GM18951 (cell line): ENCODE data around the gene CCDC92.

ENCODE experiments used
- POLR2A ChIP-seq: IDR thresholded peaks from 4 replicates; pipeline ENCODE4 v1.6.1; 2011; ENCODE audit warnings: mild to moderate bottlenecking; ENCODE audit not compliant: insufficient read length, insufficient read depth; ENCODE audit errors: extremely low read depth
- in situ Hi-C: fragments of 300-500 bp; cut with MboI; formaldehyde crosslinking; loops from one replicate; pipeline ENCODE4 v1.12.0; 2022; ENCODE audit warnings: low sequenced_read_pairs, mixed read lengths, inconsistent platforms; ENCODE audit not compliant: unreplicated experiment

Gene CCDC92

DNA sequence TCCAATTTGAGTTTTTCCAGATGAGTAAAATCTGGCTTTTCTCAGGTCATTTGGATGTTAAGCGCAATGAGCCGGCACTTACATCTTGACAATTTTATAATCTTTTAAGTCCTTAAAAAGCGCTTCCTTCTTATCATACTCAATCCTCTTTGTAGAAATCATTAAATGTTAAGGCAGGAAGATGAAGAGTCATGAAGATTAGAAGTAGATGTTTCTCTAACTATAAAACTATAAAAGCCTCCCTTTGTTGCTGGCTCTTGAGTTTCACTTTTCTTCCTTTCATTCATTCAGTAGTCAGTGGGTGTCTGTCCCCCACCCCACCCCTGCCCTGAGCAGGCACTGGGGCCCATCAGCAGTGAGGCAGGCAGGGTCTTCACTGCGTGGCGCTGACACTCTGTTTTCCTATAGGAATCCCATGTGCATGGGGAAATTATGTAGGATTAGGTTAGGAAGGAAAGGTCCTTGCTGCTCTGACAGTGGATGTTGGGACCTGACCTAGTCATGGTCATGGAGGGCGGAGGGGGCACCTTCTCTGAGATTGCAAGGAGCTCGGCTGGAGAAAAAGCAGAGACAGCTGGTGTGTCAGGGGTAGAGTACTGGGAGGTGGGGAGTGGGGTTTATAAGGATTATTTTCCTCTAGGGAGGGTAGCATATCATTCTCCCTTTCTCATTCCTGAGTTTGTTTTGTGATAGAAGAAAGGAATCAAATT lies 65.8 kb downstream of the CCDC92 start:
- in situ Hi-C loops, result no loop called here

DNA sequence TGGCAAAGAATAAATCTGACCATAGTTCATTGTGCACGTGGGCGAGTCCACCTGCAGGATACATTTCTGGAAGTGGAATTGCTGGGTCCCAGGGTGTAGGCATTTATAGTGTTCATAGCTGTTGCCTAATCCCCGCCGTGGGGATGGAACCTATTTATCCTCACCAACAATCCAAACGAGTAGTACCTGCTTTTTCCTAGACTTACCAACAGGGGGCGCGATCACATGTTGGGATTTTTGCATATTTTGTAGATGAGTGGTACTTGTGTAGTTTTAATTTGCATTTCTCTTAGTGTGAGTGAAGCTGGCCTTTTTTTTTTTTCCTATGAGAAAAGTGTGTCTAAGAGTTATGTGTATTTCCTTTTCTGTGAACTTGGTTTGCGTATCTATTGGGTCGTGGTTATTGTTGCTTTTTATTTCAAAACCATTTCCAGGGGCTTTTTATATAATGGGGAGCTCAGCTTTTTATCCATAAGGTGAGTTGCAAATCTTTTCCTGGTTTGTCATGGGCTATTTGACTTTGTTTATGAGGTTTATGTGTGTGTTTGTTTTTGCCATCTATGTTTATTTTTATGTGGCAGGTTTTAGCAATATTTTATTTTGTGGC lies 67.2 kb downstream of the CCDC92 start:
- TF ChIP-seq POLR2A, result no peak
- in situ Hi-C loops, result no loop called here

More for the DNA sequence above, 65.8 kb downstream of the CCDC92 start:
- no peak for TF ChIP-seq POLR2A

DNA sequence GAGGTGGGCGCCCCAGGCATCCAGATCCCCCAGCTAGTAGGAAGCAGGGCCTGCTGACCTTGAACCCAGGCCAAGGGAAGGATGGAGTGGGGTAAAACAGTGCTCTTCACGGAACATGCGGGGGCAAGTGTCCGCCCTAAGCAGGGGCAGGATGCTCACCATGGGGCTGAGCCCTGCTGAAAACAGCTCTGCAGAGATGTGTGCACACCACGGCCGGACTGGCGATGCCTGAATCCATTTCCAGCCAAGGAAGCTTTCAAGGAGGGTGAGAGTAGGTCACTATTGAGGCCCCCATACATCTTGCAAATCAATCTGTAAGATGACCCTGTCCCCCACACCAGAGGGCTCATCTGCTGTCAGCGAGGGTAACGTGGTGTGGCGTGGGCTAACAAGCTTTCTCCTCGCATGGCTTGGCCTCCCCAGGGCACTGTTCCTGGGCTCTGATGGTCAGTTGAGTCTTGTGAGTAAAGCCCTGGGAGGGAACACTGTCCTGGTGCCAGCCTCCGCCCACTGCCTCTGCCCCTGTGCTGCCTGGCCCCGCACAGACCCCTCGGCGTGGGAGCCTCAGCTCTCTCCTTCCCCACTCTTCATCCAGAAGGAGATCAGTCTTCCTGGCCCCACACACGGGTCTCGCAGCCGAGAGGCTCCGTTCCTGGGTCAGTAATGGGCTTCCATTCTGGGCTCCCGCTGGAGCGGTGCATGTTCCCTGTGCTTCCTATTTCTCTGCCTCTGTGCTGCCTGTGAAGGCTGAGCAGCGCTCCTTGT lies 69.1 kb downstream of the CCDC92 start:
- in situ Hi-C loops, result no loop called here
- TF ChIP-seq POLR2A, result no peak

DNA sequence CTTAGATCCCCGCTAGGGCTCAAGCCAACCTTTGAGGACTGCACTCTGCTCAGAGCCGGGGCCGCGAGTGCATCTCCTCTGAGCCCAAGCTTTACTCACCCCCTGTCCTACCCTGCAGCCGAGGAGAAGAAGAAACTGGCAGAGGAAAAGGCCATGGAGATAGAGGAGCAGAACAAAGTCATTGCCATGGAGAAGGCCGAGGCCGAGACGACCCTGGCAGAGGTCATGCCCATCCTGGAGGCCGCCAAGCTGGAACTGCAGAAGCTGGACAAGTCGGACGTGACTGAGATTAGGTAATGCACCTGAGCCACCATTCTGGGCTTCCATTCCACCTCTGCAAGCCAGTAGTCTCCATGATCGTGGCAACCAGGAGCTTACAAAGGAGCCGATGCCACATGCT lies 69.8 kb downstream of the CCDC92 start:
- in situ Hi-C loops, result no loop called here
- TF ChIP-seq POLR2A, result no peak

DNA sequence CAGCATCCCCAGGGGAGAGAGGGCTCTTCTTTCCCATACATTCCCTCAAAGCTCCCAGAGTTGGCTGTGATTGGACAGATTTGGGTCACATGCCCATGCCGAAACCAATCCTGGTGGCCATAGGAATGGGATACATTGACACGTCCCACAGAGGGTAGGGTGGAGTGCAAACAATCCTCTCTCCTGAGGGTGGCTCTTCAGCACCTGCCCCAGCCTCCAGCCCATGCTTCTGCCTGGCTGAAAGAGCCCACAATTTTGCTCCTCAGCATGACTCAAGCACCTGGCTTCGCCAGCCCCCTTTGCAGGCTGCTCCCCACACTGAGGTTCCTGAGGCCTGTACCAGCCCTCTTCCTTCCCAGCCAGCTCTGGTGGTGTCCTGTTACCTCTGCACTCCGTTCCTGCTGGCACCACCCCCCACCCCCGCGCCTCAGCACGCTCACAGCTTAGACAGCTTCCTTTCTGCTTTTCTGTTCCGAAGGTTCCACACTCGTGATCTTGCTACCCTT lies 71.7 kb downstream of the CCDC92 start:
- TF ChIP-seq POLR2A, result no peak
- in situ Hi-C loops, result no loop called here

DNA sequence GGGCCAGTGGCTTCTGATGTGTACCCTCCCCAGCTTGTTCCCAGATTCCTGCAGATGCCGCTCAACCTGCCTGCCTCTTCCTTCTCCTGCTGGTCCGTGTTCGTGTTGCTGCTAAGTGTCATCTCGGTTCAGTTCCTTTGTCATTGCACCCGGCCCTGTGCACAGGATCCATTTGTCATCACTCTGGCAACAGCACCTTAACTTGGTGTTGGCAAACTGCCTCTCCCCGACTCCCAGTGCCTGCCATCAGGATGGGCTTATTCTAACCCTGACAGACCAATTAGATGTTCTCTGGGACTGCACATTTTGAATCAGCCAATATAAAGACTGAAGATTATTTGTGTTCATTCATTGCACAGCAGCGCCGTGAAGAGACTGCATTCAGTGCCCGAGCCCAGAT lies 73.3 kb downstream of the CCDC92 start:
- TF ChIP-seq POLR2A, result no peak
- in situ Hi-C loops, result no loop called here

DNA sequence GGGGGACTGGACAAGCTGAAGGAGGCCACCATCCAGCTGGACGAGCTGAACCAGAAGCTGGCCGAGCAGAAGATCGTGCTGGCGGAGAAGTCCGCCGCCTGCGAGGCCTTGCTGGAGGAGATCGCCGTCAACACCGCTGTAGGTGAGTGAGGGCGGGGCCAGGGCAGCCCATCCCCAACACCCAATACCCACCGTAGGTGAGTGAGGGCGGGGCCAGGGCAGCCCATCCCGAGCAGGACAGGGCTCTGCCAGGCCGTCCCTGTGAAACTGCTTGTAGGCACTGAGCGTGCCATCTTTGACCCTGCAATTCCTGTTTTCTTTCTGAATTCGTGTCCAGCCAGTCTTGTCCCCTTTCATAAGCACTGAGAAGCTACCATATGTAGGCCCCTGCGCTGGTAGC lies 74.0 kb downstream of the CCDC92 start:
- TF ChIP-seq POLR2A, result no peak
- in situ Hi-C loops, result no loop called here

DNA sequence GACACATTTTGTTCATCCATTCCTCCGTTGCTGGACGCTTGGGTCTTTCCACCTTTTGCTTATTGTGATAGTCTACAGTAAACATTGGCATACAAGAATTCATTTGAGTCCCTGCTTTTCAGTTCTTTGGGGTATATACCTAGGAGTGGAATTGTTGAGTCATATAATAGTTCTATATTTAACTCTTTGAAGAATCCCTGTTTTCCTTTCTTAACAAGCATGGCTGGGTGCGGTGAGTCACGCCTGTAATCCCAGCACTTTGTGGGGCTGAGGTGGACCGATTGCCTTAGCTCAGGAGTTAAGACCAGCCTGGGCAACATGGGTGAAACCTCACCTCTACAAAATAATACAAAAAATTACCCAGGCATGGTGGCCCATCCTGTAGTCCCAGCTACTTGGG lies 75.4 kb downstream of the CCDC92 start:
- in situ Hi-C loops, result no loop called here

DNA sequence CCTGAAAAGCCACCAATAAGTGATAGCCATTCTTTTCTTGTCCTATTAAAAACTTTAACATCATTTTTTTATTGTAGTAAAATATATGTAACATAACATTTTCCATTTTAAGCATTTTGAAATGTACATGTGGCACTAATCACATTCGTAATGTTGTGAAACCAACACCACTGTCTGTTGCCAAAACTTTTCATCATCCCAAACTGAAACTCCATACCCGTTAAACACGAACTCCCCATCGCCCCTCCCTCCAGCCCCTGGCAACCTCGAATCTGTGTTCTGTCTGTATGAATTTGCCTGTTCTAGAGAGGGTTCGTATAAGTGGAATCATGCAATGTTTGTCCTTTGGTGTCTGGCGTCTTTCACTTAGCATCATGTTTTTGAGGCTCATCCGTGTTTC lies 75.9 kb downstream of the CCDC92 start:
- no peak for TF ChIP-seq POLR2A
- in situ Hi-C loops, result no loop called here

More for the DNA sequence above, 75.4 kb downstream of the CCDC92 start:
- no peak for TF ChIP-seq POLR2A

DNA sequence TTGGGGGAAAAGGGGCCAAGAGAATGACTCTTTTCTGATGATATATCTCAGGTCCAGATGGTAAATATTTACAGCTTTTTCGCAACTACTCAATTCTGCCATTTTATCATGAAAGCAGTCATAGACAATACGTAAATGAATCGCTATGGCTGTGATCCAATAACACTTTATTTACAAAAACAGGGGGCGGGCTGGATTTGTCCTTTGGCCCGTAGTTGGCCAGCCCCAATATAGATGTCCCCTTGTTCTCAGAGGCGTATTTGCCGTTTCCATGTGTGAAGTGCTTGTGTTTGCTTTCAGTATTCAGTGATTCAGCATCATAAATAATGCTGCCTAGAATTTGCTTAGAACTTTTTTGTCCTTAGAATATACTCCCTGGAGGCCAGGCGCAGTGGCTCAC lies 77.2 kb downstream of the CCDC92 start:
- in situ Hi-C loops, result no loop called here
- no peak for TF ChIP-seq POLR2A

DNA sequence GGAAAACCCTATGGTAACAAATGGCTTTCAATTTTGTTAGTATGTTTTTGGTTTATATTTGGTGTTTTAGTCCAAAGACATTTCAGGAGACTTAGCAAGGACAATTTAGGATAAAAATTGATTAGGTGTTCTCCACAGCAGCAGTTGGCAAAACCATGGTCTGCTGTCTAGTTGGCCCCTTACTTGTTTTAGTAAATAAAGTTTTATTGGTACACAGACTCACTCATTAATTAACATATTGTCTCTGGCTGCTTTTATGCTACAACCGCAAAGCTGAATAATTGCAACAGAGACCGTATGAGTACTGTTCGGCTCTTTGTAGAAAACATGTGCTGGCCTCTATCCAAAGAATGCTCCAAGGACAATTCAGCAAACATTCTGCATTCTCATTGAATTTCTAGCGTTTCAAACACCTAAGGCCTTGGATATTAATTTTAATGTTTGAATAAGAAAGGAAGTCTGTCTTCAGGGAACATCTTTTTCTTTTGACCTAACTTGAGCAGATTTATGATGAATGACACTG lies 77.7 kb downstream of the CCDC92 start:
- in situ Hi-C loops, result no loop called here
- no peak for TF ChIP-seq POLR2A

DNA sequence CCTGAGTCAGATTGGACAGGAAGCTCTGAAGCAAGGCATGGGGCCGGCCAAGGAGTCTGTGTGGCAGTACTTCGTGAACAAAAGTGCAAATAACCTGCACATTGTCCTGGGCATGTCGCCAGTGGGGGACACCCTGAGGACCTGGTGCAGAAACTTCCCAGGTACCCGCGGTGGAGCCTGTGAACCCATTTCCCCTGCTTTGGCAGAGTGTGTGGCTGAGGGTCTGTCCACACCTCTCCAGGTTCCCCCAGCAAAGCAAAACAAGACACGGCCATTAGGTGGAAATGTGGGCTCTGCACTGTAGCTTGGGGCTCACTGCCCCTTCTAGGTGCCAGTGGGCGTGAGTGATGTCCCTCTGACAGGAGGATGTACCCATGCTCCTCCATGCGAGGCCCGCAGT lies 79.4 kb downstream of the CCDC92 start:
- in situ Hi-C loops, result no loop called here
- no peak for TF ChIP-seq POLR2A

DNA sequence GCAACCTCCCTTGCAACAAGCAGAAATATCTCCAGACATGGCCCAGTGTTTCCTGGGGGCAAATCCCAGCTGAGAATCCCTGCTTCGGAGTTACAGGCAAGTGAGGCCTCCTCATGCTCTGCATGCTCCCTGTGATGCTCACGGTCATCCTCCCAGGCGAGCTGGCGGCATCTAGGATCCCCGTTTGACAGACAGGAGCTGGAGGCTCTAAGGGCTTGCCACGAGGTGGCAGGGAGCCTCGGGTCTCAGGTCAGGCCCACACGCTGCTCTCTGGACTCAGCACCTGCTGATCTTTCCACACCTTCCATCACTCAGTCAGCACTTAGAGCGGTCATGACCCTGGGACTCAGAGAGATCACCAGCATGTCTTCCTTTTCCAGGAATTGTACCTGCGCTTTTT lies 79.8 kb downstream of the CCDC92 start:
- no peak for TF ChIP-seq POLR2A
- in situ Hi-C loops, result no loop called here
